HG03280 (cell line): ENCODE results near the gene HACD2.

Source experiments
- ATAC-seq: cut with Tn5 transposase; IDR thresholded peaks from one replicate; pipeline ENCODE4 v1.9.1; 2021; ENCODE audit warnings: mild to moderate bottlenecking, moderate library complexity; ENCODE audit not compliant: unreplicated experiment

Gene HACD2

DNA sequence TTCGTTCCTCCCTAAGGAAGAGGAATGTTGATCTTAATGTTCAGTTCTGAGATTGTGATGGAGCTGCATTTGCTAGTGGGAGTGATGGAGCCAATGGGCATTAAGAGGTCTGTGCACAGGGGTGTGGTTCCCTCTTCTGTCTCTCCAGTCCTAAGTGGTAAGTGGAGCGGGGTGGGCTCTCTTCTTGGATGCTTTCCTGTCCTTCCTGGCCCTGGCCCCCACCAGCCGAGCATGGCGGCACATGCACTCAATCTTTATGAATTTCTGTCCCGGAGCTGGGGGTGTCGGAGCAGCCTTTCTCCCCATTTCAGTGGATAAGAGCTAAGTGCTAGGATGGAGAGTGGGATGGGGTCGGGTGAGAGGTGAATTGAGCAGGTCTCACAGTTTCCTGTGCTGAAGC, 98.4 kb downstream of the HACD2 start:
- ATAC-seq, result no peak

DNA sequence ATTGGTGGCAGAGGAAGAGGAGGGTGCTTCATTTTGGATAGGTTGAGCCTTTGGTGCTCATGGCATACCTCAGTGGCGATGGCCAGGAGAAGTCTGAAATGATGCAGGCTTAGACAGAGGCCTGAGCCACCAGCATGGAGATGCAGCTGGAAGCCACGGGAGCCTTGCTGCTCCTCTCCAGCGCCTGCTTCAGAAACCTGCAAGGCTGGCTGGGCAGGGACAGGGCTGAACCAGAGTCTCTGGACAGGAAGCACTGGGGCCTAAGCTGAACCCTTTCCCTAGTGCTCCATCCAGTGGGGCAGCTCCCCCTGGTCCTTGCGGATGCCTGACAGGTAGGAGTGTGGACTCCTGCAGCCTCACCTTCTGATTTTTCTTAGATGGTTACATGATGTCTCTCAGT, 99.3 kb downstream of the HACD2 start:
- ATAC-seq, result no peak

DNA sequence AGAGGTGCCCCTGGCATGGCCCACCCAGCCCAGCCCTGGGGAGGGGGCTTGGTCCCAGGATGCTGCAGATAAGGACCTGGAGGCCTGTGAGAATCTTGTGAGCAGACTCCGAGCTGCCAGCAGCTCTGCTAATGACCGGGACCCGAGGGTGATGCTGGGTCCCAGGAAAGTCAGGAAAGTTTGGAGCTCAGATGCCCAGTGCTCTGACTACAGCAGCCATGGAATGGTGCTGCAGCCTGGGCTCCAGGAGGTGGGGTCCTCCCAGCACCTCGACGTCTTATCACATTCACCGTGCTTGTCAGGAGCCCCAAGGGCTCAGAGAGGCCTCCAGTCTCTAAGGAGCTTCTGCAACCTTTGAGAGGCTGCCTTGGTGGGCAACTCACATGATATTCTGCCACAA, 101.7 kb downstream of the HACD2 start:
- no peak for ATAC-seq

DNA sequence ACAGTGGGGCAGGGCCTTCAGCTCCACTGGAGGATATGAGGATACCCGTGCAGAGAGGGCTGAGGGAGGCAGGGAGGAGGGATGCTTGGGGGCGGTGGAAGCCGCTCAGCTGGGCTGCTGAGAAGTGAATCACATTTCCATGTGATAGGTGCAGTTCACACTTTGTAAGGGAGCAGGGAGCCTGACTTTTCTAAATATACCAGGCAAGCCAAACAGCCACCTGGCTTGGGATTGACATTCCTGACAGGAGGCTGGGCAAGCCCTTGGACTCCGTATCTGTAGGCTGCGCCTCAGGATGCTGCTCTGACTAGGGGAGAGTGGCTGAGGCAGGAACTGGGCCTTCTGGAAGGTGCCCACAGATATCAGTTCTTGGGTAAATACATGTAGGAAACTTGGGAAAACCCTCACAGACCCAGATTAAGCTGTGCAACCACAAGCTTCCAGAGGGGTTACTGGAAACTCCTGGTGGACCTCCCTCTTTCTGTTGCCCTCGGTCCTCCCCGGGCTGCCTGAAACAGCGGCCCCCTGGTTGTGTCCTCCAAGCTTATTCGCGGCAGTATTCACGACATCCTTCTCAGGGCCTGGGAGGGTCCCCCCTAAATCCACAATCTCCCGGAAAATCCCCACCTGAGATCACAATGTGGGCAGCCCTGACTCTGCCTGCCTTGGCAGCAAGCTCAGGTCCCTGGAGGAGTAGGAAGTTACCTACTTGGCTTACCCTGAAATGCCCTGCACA, 103.0 kb downstream of the HACD2 start:
- no peak for ATAC-seq

DNA sequence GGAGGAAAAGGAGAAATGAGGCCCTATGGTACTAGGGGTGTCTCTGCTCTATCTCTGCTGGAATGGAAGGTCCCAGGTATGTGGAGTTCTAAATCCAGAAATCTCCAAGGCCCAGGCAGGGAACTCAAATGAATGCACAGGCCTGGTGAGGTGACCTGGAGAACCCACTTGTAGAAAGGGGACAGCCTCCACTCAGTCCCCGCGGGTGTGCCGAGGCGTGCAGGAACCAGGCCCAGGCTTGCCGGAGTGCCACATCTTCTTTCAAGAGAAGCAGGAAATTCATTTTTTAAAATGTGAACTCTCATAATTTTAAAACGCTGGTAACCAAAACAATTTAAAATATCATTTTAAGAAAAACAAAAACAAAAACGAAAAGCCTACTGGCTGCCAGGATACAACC, 103.8 kb downstream of the HACD2 start:
- no peak for ATAC-seq

DNA sequence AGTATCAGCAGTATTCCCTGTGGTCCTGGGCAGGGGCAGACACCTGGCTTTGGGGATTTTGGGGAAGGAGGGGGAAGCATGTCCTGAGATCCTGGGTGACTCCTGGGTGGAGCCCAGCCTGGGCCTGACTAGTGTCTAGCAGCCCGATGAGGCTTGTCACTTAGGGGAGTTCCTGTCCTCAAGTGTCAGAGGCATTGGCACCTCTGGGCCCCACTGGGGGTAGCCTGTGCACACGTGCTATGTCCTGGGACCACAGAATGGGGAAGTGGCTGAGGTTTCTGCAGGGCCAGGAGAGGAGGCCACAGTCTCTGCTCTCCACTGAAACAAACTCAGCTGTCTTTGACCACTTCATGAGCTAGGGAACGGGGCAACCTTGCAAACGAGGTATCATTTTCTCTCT, 104.4 kb downstream of the HACD2 start:
- no peak for ATAC-seq

DNA sequence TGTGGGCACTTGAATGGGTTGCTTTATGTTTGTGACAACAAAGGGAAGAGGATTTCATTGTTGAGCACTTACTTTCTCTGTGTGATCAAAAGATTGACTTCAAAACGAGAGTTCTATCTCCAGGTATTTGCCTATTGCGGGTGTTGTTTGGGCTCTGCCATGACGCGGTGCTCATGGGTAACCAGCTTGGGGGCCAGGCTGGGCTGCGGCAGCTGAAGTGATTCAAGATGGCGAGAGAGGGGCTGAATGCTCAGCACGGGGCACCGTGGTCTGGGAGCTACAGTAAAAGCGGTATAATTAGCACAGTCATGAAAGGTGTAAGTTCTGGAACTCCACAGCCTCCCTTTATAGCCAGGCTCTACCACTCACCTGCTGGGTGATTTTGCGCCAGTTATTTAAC, 105.0 kb downstream of the HACD2 start:
- ATAC-seq, result no peak

DNA sequence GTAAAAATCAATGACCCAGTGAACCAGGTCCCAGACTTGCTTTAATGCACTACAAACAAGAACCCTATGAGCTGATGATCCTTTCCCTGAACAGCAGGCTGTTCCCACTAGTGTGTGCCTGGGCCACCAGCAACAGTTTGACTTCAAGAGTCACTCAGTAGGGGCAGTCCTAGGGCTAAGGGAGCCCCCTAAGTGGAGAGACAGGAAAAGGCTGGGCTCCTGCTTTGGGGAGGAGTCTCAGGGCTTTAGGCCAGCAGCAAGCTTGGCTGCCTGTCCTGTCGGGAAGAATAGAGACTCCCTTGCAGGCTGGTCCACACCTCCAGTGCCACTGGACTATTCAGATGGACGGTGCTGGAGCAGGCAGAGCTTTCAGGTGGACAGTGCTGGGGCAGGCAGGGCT, 106.5 kb downstream of the HACD2 start:
- ATAC-seq, result no peak

DNA sequence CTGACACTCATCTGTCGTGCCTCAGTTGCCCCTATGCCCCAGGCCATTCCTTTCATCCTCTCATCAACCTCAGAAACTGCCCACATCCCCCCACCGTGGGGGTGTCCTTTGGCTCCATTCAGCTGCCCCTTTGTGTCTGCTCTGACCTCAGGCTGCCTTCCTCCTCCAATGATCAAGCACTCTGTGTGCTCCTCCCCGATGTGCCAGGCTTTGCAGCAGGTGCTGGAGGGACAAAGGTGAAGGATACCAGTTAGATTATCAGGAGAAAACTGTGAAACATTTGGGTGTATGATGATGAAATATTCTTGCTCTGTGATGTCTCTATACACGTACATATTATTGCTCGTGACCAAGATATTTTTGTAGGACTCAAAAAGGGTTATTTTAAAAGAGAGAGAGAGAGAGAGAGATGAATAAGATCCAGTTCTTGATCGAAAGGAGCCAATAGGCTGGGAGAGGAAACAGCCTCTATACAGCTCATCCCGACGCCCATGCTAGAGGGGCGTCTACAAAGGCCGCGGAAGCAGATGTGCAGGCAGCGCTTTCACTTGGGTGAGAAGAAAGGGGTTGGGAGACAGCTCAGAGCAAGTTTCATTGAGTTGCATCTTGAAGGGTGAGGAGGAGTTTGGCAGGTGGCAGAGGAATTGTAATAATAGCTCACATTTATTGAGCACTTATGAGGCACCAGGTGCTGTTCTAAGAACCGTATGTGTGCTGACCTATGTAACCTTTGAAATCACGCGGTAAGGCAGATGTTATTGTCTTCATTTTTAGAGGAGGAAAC, 107.7 kb downstream of the HACD2 start:
- ATAC-seq, result no peak

DNA sequence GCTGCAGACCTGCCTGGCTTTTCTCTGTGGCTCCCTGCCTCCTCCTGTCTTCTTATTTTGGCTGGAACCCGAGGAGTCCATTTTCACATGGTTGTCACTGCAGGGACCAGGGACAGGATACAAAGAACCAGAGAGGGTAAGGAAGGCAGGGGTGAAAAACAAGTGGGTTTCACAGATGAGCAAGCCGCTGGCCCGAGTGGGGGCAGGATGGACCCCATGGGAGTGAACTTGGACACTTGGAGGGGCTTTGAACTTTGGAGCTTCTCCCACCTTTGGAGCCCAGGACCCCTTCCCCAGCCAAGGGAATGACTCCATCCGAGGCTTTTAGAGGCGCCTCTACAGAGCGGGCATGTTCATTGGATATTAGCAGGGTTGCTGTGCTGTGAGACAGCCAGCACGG, 109.1 kb downstream of the HACD2 start:
- no peak for ATAC-seq

DNA sequence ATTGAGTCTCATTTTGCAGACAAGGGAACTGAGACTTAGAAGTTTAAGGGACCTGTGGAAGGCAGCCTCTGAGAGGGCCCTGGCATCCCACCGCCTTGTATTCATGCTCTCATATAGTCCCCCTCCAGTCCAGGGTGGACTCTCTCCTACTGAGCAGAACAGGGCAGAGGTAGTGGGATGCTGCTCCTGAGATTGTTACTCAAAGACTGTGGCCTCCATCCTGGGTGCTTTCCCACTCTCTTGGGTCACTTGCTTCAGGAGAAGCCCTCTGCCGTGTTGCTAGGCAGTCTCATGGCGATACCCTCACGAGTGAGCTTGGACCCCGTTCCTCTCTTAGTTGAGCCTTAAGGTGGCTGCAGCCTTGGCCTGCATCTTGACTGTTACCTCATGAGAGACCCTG, 113.7 kb downstream of the HACD2 start:
- no peak for ATAC-seq

DNA sequence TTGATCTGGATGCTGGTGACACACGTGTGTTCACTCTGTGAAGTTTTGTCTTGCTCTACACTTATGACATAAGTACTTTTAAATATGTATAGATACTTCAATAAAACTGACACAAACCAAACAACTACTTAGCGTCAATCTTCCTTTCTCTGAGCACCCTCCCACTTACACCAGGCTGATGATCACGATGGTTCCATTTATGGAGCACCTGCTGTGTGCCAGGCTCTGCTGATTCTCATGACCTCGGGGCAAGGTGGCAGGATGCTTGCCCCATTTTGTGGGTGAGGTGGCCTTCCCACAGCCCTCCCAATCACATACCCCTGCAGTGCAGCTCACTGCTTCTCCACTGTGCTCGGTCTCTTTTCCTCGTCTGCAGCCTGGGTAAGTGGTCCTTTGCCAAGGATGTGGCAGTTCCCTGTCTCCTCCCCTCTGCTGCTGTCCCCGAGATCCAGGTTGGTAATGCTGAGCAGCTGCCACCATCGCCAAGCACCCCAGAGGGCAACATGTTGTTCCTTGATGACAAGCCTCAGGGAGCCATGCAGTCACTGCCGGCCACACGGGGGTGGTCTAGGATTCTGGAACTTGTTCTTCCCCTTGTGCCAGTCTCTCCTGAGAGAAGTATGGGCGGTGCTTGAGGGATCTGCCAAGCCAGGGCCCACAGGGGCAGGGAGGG, 115.4 kb downstream of the HACD2 start:
- no peak for ATAC-seq

DNA sequence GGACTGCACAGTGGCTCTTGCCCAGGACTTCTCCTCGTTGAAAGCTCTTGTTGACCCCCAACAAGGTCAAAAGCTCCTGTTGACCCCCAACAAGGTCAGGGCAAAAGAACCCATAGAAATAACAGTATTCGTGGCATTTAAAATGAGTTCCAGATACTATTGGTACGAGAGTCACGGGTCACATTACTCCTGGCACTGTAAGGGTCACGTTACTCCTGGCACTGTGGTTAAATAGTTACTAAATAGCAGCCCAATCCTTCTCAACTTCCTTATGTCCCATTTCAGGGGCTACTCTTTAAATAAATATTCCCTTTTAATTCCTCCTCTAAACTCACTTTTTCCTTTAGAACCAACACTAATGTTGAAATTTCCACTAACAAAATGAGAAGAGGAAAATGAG, 117.8 kb downstream of the HACD2 start:
- ATAC-seq, result no peak

DNA sequence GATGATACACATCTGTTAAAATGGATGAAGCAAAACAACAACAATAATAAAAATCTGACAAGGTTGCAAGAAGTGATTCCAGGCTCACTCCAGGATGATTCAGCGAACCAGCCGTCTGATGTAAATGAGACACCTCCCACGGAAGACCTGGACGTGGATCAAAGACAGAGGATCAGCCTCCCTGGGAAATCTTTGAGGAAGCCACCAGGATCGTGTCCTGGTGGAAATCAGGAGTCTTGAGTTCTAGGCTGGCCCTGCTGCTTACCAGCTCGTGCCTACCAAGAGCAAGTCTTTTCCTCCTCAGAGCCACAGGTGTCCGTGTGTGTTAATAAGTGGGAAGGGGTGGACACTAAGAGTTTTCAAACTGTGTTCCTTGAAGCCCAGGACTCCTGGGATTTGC, 120.6 kb downstream of the HACD2 start:
- no peak for ATAC-seq

DNA sequence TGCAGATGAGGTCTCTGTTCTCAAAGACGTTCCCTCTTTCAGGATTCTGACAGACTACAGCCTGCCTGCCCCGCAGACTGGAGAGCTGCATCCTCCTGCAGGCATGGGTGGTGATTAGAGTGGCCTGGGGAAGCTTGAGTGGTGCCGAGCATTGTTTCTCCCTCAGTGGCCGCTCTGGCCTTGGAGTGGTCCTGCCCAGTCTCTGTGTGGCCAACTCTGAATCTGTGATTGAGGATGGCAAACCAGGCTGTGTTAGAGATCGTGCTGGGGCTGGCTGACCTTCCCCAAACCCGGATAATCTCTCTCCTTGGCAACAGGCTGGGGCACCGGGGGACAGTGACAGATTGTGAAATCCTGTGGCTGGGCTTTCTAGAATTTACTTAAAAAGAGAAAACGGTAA, 125.0 kb downstream of the HACD2 start:
- no peak for ATAC-seq

DNA sequence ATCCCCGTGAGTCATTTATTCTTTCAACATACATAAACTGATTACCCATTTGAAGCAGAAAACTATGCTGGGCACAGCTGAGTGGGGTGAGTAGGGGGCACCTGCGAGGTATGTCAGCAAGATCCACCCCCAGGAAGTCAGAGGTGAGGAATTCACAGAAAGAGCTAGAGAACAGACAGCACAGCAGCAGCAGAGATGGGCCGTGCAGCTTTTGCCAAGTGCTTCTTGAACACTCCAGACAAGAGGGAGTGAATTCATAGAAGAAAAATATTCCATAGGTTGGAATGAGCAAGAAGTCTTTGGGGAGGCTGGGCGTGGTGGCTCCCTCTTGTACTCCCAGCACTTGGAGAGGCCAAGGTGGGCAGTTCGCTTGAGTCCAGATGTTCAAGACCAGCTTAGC, 126.6 kb downstream of the HACD2 start:
- ATAC-seq, result no peak

DNA sequence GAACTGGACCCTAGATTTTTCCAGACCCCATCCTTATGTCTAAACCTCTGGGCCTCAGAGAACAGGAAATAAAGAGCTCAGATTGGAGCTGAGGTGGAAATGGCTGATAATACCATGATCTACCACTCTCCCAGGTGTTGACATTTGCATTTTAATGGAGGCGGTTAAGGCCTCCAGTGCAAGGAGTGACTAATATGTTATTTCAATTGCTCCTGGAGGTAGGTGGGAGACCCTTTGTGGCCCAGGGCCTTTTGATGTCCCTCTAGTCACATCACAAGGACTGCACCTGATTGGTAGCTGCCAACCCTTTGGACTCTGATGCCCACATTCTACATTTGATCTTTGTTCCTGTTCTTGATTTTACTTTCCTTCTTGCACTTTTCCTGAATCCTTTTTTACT, 127.0 kb downstream of the HACD2 start:
- ATAC-seq, result no peak

DNA sequence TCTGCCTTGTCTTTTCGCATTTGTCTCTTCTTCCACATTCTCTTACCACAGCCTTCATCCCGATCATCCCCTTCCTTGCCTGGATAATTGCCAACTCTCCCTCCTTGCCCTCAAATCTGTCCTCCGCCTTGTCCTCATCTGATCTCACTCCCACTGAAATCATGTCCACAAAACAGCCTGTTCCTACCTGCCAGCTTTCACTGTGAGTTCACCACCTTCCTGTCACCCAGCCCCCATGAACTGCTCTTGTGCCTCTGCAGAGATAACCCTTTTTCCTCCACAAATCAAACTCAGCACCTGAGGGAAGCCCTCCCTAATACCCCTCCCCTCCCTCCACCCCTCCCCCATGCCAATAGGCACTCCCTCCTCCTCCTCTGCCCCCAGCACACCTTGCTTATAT, 131.2 kb downstream of the HACD2 start:
- no peak for ATAC-seq

DNA sequence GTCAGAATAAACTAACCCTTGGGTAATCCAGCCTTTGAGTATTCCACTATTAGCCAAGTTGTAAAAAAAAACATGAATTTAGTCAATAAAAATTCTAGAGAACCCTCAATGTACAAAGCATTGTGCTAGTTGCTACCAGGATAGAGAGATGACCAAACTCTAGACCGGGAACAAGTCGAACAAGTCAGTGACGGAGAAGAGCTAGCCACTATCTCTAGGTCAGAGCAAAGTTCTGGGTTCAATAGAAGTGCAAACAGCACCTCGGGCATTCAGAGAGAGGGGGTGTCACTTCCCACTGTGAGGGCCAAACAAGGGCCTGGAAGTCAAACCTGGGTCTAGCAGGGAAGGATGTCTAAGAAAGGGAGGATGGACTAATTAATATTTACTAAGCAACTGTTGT, 133.7 kb downstream of the HACD2 start:
- no peak for ATAC-seq

DNA sequence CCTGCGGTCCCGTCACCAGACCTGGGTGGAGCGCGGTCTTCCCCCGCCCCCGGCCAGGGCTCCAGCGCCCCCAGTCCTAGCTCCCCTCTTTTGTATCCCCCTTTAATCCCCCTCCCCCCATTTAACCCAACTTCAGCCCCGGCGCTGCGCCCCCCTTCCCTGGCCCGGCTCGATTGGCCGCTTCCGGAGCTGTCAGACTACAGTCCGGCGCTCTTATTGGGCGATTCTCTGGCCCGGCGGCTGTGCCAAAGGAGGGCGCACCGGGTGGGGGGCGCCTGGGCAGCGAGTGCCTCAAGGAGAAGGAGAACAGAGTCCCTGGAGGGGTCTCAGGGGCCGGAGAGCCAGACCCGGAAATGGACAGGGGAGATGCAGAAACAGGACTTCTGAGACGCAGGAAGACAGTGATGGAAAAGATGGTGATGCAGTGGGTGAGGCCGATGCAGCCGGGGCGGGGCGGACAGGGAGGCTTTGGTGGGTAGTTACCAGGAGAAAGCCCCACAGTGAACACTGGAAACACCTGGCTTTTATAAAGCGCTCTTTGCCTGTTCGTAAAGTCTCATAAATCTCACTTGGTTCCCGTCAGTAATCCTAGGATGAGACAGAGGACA, 134.8 kb downstream of the HACD2 start:
- ATAC-seq, result no peak

DNA sequence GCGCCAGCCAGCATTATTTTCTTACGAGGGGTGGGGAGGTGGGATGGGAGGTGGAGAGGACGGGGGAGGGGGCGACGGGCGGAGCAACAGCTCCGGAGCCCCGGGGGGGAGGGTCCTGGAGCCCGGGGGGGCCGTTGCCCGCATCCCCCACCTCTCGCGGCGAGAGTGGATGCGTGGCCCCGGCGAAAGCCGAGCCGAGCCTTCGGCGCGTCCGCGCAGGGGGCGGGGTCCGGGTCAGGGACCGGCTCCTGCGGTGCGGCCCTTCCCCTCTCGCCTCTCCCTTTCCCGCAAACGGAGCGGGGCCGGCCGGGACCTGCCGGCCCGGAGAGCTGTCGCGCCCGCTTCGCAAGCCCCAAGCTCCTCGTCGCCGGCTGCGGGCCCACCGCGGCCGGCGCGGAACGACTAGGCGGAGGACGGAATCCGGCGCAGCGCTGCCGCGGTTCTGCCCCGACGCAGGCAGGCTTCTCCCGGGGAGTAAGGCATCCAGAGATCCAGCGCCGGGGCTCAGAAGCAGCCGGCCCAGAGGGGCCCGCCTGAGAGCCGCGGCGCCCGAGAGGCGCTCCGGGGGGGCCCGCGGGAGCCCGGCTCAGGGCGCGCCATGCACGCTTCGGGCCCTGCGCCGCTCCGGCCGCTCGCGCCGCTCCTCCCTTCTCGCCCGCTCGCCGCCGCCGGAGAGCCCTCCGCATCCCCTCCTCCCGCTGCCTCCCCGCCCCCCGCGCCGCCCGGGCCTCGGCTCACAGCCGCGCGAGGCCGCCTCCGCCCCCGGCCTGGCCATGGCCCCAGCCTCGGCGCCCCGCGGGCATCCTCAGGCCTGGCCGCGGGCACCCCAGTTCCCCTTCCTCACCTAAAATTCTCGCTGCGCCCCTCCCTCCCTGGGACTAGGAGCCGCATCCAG, 135.5 kb downstream of the HACD2 start:
- ATAC-seq, result no peak
